Activated T-cell treated with anti-CD3 and anti-CD28 coated beads, Interleukin-2, amount 50 U/mL, for 48 hours (primary cell): ENCODE results near the gene MSH4.
A peak's percentile ranks its signal among the peaks of the same experiment; 100 is the strongest.
"Not testable (repeated sequence)": the region's sequence is repeated elsewhere in the genome, so short reads cannot be mapped to it uniquely, and the experiment has no call there.

Source experiments
- DNase-seq, 2 experiments: peaks; one replicate each; pipeline ENCODE4 v3.0.0-alpha.2; 2020

MSH4 gene

DNA sequence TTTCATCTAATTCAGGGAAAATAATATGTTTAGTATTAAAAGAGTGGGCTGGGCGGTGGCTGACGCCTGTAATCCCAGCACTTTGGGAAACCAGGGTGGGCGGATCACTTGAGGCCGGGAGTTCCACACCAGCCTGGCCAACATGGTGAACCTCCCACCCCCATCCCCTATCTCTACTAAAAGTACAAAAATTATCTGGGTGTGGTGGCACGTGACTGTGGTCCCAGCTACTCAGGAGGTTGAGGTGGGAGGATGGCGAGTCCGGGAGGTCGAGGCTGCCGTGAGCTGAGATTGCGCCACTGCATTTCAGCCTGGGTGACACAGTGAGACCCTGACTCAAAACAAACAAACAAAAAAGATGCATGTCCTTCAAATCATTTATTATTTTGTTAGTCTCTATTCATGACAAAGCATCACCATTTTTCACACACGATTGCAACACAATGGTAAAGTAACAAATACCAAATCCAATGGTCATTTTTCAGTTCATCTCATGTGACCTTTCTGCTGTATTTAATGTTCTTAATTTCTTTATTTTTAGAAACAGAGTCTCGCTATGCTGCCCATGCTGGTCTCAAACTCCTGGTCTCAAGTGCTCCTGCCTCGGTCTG, 1.0 kb downstream of the MSH4 start:
- DNase-seq = peak; percentile 33 to 36

DNA sequence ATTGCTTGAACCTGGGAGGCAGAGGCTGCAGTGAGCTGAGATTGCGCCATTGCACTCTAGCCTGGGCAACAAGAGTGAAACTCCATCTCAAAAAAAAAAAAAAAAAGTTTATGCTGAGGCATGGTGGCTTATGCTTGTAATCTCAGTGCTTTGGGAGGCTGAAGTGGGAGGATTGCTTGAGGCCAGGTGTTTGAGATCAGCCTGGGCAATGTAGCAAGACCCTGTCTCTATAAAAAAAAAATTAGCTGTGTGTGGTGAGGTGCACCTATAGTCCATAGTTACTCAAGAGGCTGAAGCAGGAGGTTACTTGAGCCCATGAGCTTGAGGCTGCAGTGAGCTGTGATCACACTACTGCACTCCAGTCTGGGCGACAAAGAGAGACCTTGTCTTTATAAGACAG, 4.8 kb downstream of the MSH4 start:
- DNase-seq = not testable (repeated sequence)

DNA sequence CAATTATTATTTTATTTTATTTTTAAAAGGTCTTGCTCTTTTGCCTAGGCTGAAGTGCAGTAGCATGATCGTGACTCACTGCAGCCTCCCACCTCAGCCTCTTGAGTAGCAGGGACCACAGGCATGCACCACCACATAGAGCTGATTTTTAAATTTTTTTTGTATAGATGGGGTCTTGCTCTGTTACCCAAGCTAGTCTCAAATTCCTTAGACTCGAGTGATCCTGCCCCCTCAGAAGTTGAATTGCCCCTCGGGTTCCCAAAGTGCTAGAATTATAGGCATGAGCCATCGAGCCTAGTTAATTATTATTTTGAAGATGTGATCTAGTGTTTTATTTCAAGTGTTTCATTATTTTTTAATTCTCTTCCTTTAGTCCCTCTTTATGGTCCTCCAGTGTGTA, 12.2 kb downstream of the MSH4 start:
- no peak for DNase-seq

DNA sequence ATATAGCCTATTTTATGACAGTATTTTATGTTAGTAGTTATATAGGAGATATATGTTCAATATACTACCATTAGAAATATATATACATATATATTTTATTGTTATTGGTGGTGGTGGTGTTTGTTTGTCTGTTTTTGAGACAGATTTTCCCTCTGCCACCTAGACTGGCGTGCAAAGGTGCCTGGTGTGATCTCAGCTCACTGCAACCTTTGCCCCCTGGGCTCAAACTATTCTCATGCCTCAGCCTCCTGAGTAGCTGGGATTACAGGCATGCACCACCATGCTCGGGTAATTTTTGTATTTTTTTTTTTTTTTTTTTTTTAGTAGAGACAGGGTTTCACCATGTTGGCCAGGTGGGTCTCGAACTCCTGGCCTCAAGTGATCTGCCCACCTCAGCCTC, 13.4 kb downstream of the MSH4 start:
- DNase-seq = not testable (repeated sequence)

GRCh38 chr1:75811211-75811981, 14.7 kb downstream of the MSH4 start:
- DNase-seq = no peak

- DNase-seq = no peak
These were observed 15.4 kb downstream of the MSH4 start for GRCh38 chr1:75812065-75812464.

DNA sequence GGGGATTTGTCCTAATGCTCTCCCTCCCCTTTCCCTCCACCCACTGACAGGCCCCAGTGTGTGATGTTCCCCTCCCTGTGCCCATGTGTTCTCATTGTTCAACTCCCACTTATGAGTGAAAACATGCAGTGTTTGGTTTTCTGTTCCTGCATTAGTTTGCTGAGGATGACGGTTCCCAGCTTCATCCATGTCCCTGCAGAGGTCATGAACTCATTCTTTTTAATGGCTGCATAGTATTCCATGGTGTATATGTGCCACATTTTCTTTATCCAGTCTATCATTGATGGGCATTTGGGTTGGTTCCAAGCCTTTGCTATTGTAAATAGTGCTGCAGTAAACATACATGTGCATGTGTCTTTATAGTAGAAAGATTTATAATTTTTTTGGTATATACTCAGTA, 26.9 kb downstream of the MSH4 start:
- DNase-seq = not testable (repeated sequence)

- DNase-seq = no peak
These were observed 39.9 kb downstream of the MSH4 start for GRCh38 chr1:75836528-75837100.

GRCh38 chr1:75838079-75838478, 41.4 kb downstream of the MSH4 start:
- no peak for DNase-seq

DNA sequence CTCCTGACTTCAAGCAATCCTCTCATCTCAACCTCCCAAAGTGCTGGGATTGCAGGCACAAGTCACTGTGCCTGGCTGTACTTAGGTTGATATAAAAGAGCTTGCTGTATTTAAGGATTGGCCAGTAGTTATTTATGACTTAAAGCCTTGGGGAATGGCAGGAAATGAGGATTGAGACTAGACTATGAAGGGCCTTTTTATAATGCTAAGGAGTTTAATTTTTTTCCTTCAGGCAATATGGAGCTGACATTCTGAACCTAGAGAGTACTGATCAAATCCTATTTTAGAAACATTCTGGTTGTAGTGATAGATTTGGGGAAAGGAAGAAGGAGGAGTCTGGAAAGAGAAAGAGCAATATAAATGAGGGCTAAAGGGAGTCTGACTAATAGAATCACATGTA, 44.7 kb downstream of the MSH4 start:
- DNase-seq = no peak

DNA sequence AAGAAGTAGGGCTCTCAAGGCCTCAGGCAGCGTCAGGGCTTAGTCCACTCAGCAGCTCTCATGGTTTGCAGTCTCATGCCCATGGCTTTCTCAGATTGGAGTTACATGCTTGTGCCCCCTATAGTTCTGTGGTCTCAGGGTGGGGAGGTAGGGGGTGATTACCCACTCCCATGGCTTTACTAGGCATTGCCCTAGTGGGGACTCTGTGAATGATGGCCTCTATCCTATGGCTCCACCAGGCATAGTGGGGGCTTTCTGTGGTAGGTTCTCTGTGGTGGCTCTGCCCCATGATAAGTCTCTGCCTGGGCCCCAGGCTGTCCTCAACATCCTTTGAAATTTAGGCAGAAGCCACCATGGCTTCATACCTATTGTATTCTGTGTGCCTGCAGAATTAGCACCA, 48.9 kb downstream of the MSH4 start:
- DNase-seq = no peak

DNA sequence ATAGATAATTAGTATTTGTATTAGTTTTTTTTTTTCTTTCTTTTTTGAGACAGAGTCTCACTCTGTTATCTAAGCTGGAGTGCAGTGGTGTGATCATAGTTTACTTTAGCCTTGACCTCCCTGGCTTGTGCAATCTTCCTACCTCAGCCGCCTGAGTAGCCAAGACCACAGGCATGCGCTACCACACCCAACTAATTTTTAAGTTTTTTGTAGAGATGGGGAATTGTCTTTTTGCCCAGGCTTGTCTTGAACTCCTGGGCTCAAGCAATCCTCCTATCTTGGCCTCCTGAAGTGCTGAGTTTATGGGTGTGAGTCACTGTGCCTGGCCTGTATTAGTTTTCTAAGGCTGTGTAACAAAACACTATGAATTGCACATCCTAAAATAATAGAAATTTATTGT, 58.3 kb downstream of the MSH4 start:
- no peak for DNase-seq

DNA sequence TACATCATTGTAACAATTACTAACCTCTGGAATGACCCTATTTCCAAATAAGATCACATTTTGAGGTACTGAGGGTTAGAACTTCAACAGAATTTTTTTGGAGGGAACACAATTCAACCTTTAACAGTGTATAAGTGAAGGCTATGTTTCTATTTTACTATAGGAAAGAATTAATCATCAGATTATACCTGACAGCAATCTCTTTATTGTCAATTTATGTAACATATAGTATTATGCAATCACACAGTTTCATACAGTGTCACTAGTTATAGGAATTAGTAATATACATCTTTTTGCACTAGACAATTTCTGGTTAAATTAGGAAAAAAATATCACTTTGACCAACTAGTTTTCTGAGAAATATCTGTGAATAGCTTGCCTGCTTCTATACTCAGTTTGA, 59.1 kb downstream of the MSH4 start:
- DNase-seq = no peak

DNA sequence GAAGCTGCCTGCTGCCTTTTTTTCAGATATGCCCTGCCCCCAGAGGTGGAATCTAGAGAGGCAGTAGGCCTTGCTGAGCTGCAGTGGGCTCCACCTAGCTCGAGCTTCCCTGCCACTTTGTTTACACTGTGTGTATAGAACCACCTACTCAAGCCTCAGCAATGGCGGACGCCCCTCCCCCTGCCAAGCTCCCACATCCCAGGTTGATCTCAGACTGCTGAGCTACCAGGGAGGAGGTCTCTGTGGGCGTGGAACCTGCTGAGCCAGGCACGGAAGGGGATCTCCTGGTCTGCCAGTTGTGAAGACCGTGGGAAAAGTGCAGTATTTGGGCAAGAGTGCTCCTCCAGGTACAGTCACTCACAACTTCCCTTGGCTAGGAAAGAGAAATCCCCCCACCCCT, 65.1 kb downstream of the MSH4 start:
- DNase-seq = no peak

DNA sequence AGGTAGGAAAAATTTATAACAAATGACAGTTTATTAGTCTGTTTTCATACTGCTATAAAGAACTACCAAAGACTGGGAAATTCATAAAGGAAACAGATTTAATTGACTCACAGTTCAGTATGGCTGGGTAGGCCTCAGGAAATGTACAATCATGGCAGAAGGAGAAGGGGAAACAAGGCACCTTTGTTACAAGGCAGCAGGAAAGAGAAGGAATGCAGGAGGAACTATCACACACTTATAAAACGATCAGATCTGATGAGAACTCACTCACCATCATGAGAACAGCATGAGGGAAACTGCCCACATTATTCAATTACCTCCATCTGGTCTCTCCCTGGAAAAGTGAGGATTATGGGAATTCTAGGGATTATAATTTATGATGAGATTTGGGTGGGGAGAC, 74.3 kb downstream of the MSH4 start:
- no peak for DNase-seq

- DNase-seq = no peak
These were observed 83.3 kb downstream of the MSH4 start for GRCh38 chr1:75879985-75880384.

GRCh38 chr1:75884437-75884836, 87.8 kb downstream of the MSH4 start:
- no peak for DNase-seq

- DNase-seq = no peak
These were observed 104.7 kb downstream of the MSH4 start for GRCh38 chr1:75901371-75901770.

DNA sequence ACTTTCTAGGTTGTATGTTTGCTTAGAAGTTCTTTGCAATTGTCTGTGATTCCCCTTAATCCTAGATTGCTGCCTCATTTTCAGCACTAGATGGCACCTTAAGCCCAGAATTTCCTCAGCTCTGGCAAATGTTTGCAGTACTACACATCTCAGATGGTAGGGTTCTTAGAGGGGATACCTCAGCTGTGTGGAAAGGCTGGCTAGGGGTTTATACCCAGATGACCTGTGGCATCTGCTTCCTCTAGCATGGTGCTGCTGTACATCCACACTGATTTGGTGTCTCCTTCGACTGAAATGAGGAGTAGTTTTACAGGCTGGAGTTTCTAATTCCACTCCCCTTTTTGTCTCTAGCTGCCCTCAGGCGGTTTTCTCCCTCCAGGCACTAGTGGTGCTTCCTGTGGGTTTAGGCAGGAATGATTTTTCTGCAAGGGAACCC, 112.1 kb downstream of the MSH4 start:
- DNase-seq = no peak

- no peak for DNase-seq
These were observed 120.2 kb downstream of the MSH4 start for GRCh38 chr1:75916834-75917233.

DNA sequence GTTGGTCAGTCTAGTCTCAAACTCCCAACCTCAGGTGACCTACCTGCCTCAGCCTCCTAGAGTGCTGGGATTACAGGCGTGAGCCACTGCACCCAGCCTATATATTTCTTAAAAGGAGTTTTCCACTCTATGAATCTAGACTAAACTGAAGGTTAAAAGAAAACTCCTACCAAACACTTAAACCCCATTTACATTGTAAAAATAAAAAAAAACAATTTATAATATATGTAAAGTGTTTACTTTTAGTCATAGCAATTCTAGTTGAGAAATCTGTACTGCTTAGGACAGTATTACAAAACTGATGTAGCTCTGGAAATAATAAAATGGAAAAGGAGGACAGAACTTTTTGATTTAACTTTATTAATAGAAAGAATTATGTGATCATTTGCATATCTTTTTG, 126.0 kb downstream of the MSH4 start:
- no peak for DNase-seq

DNA sequence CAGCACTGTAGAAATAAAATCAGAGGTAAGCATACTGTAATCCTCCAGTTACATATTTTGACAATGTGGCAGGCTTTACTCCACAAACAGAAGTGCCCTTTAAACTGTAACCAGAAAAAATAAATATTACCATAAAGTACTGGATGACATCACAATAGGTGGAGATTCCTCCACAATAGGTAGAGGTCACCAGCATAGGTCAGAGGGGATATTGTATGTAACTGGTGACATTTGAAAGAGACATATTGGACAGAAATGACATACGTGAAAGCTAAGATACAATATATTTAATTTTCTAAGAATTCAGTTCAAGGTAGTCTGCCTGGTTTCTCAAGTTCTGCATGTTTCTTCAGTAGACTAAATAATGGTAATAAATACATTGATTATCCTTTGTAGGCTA, 135.6 kb downstream of the MSH4 start, which contains the start of gene ASB17:
Gene ASB17 (minus strand): TSS at position 101 of the 400 bp plus-strand sequence. CDS start 113 bp downstream, outside the sequence.
- no peak for DNase-seq

GRCh38 chr1:75937034-75937433, 140.4 kb downstream of the MSH4 start:
- no peak for DNase-seq

DNA sequence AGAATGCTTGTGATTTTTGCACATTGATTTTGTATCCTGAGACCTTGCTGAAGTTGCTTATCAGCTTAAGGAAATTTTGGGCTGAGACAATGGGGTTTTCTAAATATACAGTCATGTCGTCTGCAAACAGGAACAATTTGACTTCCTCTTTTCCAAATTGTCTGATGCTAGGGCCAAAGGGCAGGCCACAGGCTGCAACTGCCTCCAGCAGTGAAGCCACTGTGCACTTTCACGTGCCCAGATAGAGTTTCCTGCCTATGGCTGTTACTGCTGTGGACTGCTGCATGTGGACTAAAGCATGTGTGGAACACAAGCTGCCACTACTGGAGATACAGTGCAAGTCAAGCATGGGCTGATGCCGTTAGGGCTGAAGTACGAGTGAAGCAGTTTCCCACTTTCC, 146.4 kb downstream of the MSH4 start:
- DNase-seq = not testable (repeated sequence)
